Measurements from ENCODE around the gene CITED4.

CITED4 gene

GRCh38 chr1:40886318-40887011 is 24.3 kb upstream of the CITED4 start:
- no peak for DNase-seq (ENCODE audit: low read depth)

GRCh38 chr1:40884055-40884795 is 22.1 kb upstream of the CITED4 start:
- DNase-seq (ENCODE audit: low read depth): no peak

- DNase-seq (ENCODE audit: low read depth): no peak
Measured at GRCh38 chr1:40880813-40881549, 18.8 kb upstream of the CITED4 start.

- no peak for DNase-seq (ENCODE audit: low read depth)
Measured at GRCh38 chr1:40879482-40880175, 17.5 kb upstream of the CITED4 start.

GRCh38 chr1:40878906-40879305 is 16.7 kb upstream of the CITED4 start:
- DNase-seq (ENCODE audit: low read depth): no peak

GRCh38 chr1:40877698-40878097 is 15.5 kb upstream of the CITED4 start:
- DNase-seq (ENCODE audit: low read depth): peak; percentile 71

GRCh38 chr1:40876891-40877290 is 14.7 kb upstream of the CITED4 start:
- DNase-seq (ENCODE audit: low read depth): no peak

GRCh38 chr1:40876436-40876761 is 14.2 kb upstream of the CITED4 start:
- DNase-seq (ENCODE audit: low read depth): no peak

- no peak for DNase-seq (ENCODE audit: low read depth)
Measured at GRCh38 chr1:40873863-40874472, 11.8 kb upstream of the CITED4 start.

- no peak for DNase-seq (ENCODE audit: low read depth)
Measured at GRCh38 chr1:40872276-40872675, 10.1 kb upstream of the CITED4 start.

- no peak for DNase-seq (ENCODE audit: low read depth)
Measured at GRCh38 chr1:40870135-40870728, 8.1 kb upstream of the CITED4 start.

- no peak for DNase-seq (ENCODE audit: low read depth)
Measured at GRCh38 chr1:40868051-40868723, 6.0 kb upstream of the CITED4 start.

GRCh38 chr1:40861224-40862003 is 749 bp downstream of the CITED4 start:
- DNase-seq (ENCODE audit: low read depth): no peak

- no peak for DNase-seq (ENCODE audit: low read depth)
Measured at GRCh38 chr1:40860706-40861223, 1.4 kb downstream of the CITED4 start.

GRCh38 chr1:40858856-40859416 is 3.2 kb downstream of the CITED4 start:
- DNase-seq (ENCODE audit: low read depth): no peak

- no peak for DNase-seq (ENCODE audit: low read depth)
Measured at GRCh38 chr1:40857737-40858136, 4.4 kb downstream of the CITED4 start.

GRCh38 chr1:40856656-40857302 is 5.4 kb downstream of the CITED4 start:
- no peak for DNase-seq (ENCODE audit: low read depth)

GRCh38 chr1:40856116-40856515 is 6.0 kb downstream of the CITED4 start:
- DNase-seq (ENCODE audit: low read depth): no peak

GRCh38 chr1:40855513-40855912 is 6.7 kb downstream of the CITED4 start:
- DNase-seq (ENCODE audit: low read depth): no peak
